Measurements from ENCODE around the gene ADCY7. TPM values are rescaled to one million over a fixed set of nuclear protein-coding genes. Genes with fewer than 3 reads are reported as not detected.

Gene ADCY7
- total RNA-seq, 1 donor from 2014 or later: 30.3 TPM

- H3K4me3 Mint-ChIP-seq (ENCODE audit: unreplicated experiment): no peak overlapping the region
These were observed 32.5 kb downstream of the ADCY7 start for GRCh38 chr16:50298591-50299507.

GRCh38 chr16:50299508-50300105, 33.3 kb downstream of the ADCY7 start:
- H3K4me3 ChIP-seq (ENCODE audit: insufficient read depth, low read depth, low read length): no peak overlapping the region
- no peaks in the 10 kb centered on the region for H3K9me3 ChIP-seq (ENCODE audit: insufficient read depth, low read depth, low read length)
- no peaks in the 10 kb centered on the region for H3K27me3 ChIP-seq (ENCODE audit: insufficient read depth, low read length)
- H2AFZ ChIP-seq (ENCODE audit: low read depth, low read length): no peak overlapping the region
- FAIRE-seq (no peak), DNase-seq (ENCODE audit: low read depth) (no peak)
- TF ChIP-seq, protein P1, sequence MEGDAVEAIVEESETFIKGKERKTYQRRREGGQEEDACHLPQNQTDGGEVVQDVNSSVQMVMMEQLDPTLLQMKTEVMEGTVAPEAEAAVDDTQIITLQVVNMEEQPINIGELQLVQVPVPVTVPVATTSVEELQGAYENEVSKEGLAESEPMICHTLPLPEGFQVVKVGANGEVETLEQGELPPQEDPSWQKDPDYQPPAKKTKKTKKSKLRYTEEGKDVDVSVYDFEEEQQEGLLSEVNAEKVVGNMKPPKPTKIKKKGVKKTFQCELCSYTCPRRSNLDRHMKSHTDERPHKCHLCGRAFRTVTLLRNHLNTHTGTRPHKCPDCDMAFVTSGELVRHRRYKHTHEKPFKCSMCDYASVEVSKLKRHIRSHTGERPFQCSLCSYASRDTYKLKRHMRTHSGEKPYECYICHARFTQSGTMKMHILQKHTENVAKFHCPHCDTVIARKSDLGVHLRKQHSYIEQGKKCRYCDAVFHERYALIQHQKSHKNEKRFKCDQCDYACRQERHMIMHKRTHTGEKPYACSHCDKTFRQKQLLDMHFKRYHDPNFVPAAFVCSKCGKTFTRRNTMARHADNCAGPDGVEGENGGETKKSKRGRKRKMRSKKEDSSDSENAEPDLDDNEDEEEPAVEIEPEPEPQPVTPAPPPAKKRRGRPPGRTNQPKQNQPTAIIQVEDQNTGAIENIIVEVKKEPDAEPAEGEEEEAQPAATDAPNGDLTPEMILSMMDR (IDR thresholded peaks at IDR 0.05; ENCODE audit: insufficient read depth, low read depth, low read length): no peak
- no peak for TF ChIP-seq EZH2 (IDR thresholded peaks at IDR 0.05; ENCODE audit: insufficient read depth, low read length)
- Mint-ChIP-seq H3K4me3 (ENCODE audit: unreplicated experiment) (no peak overlapping the region), H3K36me3 (ENCODE audit: low read depth, unreplicated experiment) (peaks cover 8% of the 10 kb centered on the region), H3K27ac (ENCODE audit: unreplicated experiment) (no peak overlapping the region), H3K4me1 (ENCODE audit: low read depth, unreplicated experiment) (peaks cover 18% of the 10 kb centered on the region), H3K27me3 (ENCODE audit: low read depth, unreplicated experiment) (no peaks in the 10 kb centered on the region), H3K9me3 (ENCODE audit: unreplicated experiment) (no peaks in the 10 kb centered on the region)
- H3K79me2 ChIP-seq (ENCODE audit: insufficient read depth, low read length): no peaks in the 10 kb centered on the region
- no peak overlapping the region for H3K4me2 ChIP-seq (ENCODE audit: low read length)
- no peaks in the 10 kb centered on the region for H4K20me1 ChIP-seq (ENCODE audit: insufficient read depth, low read length)
- no peaks in the 10 kb centered on the region for H3K36me3 ChIP-seq (ENCODE audit: insufficient read depth, low read length)
- H3K9ac ChIP-seq (ENCODE audit: low read length): no peak overlapping the region
- H3K27ac ChIP-seq (ENCODE audit: low read depth, low read length): no peak overlapping the region
- H3K4me1 ChIP-seq (ENCODE audit: insufficient read depth, low read length): peaks cover 20% of the 10 kb centered on the region

More at GRCh38 chr16:50298591-50299507, 32.5 kb downstream of the ADCY7 start:
- H3K4me1 Mint-ChIP-seq (ENCODE audit: low read depth, unreplicated experiment): peaks cover 18% of the 10 kb centered on the region
- H3K9ac ChIP-seq (ENCODE audit: low read length): no peak overlapping the region
- H3K9me3 ChIP-seq (ENCODE audit: insufficient read depth, low read depth, low read length): no peaks in the 10 kb centered on the region
- H3K27ac Mint-ChIP-seq (ENCODE audit: unreplicated experiment): no peak overlapping the region
- H3K4me3 ChIP-seq (ENCODE audit: insufficient read depth, low read depth, low read length): no peak overlapping the region
- H2AFZ ChIP-seq (ENCODE audit: low read depth, low read length): no peak overlapping the region
- peaks cover 9% of the 10 kb centered on the region for H3K36me3 Mint-ChIP-seq (ENCODE audit: low read depth, unreplicated experiment)
- TF ChIP-seq EZH2 (IDR thresholded peaks at IDR 0.05; ENCODE audit: insufficient read depth, low read length): no peak
- TF ChIP-seq, protein P1 (IDR thresholded peaks at IDR 0.05; ENCODE audit: insufficient read depth, low read depth, low read length): no peak
- H3K36me3 ChIP-seq (ENCODE audit: insufficient read depth, low read length): no peaks in the 10 kb centered on the region
- no peaks in the 10 kb centered on the region for H3K27me3 ChIP-seq (ENCODE audit: insufficient read depth, low read length)
- no peak overlapping the region for H3K27ac ChIP-seq (ENCODE audit: low read depth, low read length)
- H3K4me2 ChIP-seq (ENCODE audit: low read length): no peak overlapping the region
- FAIRE-seq (no peak), DNase-seq (ENCODE audit: low read depth) (no peak)
- H3K27me3 Mint-ChIP-seq (ENCODE audit: low read depth, unreplicated experiment): no peaks in the 10 kb centered on the region
- H3K9me3 Mint-ChIP-seq (ENCODE audit: unreplicated experiment): no peaks in the 10 kb centered on the region
- H3K4me1 ChIP-seq (ENCODE audit: insufficient read depth, low read length): peaks cover 20% of the 10 kb centered on the region
- H3K79me2 ChIP-seq (ENCODE audit: insufficient read depth, low read length): no peaks in the 10 kb centered on the region
- H4K20me1 ChIP-seq (ENCODE audit: insufficient read depth, low read length): no peaks in the 10 kb centered on the region
